ENCODE data around the gene CHRD. TPM values are rescaled to one million over a fixed set of nuclear protein-coding genes. Genes with fewer than 3 reads are reported as not detected.

Gene CHRD
- polyA plus RNA-seq, 1 of the 3 experiments (the other 2 are of a cell fraction), result 0.95 TPM

GRCh38 chr3:184359610-184360009 lies 20.2 kb upstream of the CHRD start (continued):
- TF ChIP-seq TAF1 (IDR thresholded peaks at IDR 0.05; ENCODE audit: borderline replicate concordance, low read depth, low read length) (no peak), SMC3 (IDR thresholded peaks at IDR 0.05; ENCODE audit: low read depth, low read length) (no peak), EP300 (IDR thresholded peaks at IDR 0.05; ENCODE audit: borderline replicate concordance in 1 of 2, low read depth in 1 of 2, low read length in 1 of 2) (no peak)

- peaks cover 38% of the 10 kb centered on the region for H3K79me2 ChIP-seq (ENCODE audit: insufficient read depth)
- H3F3A ChIP-seq (replicated peaks; ENCODE audit: insufficient read depth), result peaks cover 10% of the 10 kb centered on the region
- H2AFZ ChIP-seq (ENCODE audit: low read depth), result peak overlapping the region; percentile 77; the same call in 1 of the 2 replicates
- no peaks in the 10 kb centered on the region for H3K9me2 ChIP-seq
- H4K20me1 ChIP-seq (ENCODE audit: insufficient read depth), result peaks cover 15% of the 10 kb centered on the region; the same call in 1 of the 2 replicates
- H3K9ac ChIP-seq, result peak overlapping the region; percentile 99
- TF ChIP-seq EZH2phosphoT487 (IDR thresholded peaks at IDR 0.05; ENCODE audit: borderline replicate concordance, low read depth) (no peak), USF2 (IDR thresholded peaks at IDR 0.05; ENCODE audit: borderline replicate concordance, low read depth, low read length) (no peak), RAD21 (IDR thresholded peaks at IDR 0.05; ENCODE audit: low read length) (no peak), ELF1 (IDR thresholded peaks at IDR 0.05) (no peak), MAX (IDR thresholded peaks at IDR 0.05; ENCODE audit: low read depth) (no peak), POLR2AphosphoS5 (IDR thresholded peaks at IDR 0.05; ENCODE audit: low read depth, low read length) (no peak), TEAD4 (IDR thresholded peaks at IDR 0.05; ENCODE audit: borderline replicate concordance, insufficient read depth) (no peak), USF1 (IDR thresholded peaks at IDR 0.05; ENCODE audit: borderline replicate concordance, low read depth) (no peak), FOXJ3 (CRISPR knock-in tag; IDR thresholded peaks at IDR 0.05) (no peak), NRF1 (IDR thresholded peaks at IDR 0.05; ENCODE audit: low read depth, low read length) (no peak), REST (IDR thresholded peaks at IDR 0.05; ENCODE audit: low read depth, low read length) (no peak), EP300 (IDR thresholded peaks at IDR 0.05; ENCODE audit: borderline replicate concordance in 1 of 2, low read depth in 1 of 2, low read length in 1 of 2) (no peak), RFX5 (IDR thresholded peaks at IDR 0.05; ENCODE audit: low read length) (no peak)
- H3K4me1 ChIP-seq (ENCODE audit: control insufficient read depth in 1 of 2, insufficient read depth in 2 of 2, low read depth in 1 of 2, low read length in 1 of 2), result peaks cover 11 to 19% of the 10 kb centered on the region in 2 experiments; a peak in 2 of 4 replicates
- H3K4me3 ChIP-seq (ENCODE audit: low read depth in 2 of 2, low read length in 1 of 2), result peak overlapping the region; percentile 91 to 96
- H3K36me3 ChIP-seq (replicated peaks in 1 of 2; ENCODE audit: control insufficient read depth in 1 of 2, insufficient read depth in 2 of 2, low read length in 1 of 2), result peaks cover 13 to 23% of the 10 kb centered on the region in 2 experiments
- ChIA-PET POLR2A (interaction anchor here (1.0 to 2.7 kb wide), 3 partner anchors 13 to 23 kb away, joined by 3 to 11 read pairs (median 3); partner anchors contain the start of gene FAM131A), CTCF (interaction anchor here (0.7 to 1.5 kb wide), 10 partner anchors 9 to 186 kb away, joined by 3 to 6 read pairs (median 3); partner anchors contain the start of gene EEF1AKMT4)
- H3K4me2 ChIP-seq, result peak overlapping the region; percentile 92
- no peak for DNase-seq
- no peaks in the 10 kb centered on the region for H3K27me3 ChIP-seq (ENCODE audit: insufficient read depth)
- no peak overlapping the region for H3K27ac ChIP-seq (ENCODE audit: low read depth in 2 of 2, low read length in 1 of 2)
- 92% methylated on average over 11 of the region's 12 CpGs for WGBS (ENCODE audit: low lambda C conversion rate)
- H3K9me3 ChIP-seq, result no peaks in the 10 kb centered on the region
Measured at GRCh38 chr3:184360070-184360928, 19.6 kb upstream of the CHRD start.
